GM12865 (cell line): ENCODE measurements around the gene IRS2.
"Not testable (repeated sequence)": the region's sequence is repeated elsewhere in the genome, so short reads cannot be mapped to it uniquely, and the experiment has no call there.

ENCODE experiments used
- DNase-seq: peaks from one replicate; pipeline ENCODE4 v3.0.0; 2010; ENCODE audit warnings: low read depth
- H3K4me3 ChIP-seq: 2 replicates; pipeline ENCODE4 v1.5.1; 2011; ENCODE audit warnings: mild to moderate bottlenecking, low read depth, low read length, control low read depth
- CTCF ChIP-seq: IDR thresholded peaks from 2 replicates; pipeline ENCODE4 v1.5.1; 2011; ENCODE audit warnings: low read length, control low read depth, low read depth, inconsistent platforms; ENCODE audit not compliant: insufficient read depth; ENCODE audit errors: missing control alignments

The IRS2 gene

GRCh38 chr13:109786457-109787134 is at the start of gene IRS2:
IRS2 (minus strand) TSS chr13:109786583; CDS start chr13:109786053, 530 bp downstream.
- no peak within 1 kb of the TSS for H3K4me3 ChIP-seq

GRCh38 chr13:109834973-109835720 is 48.8 kb upstream of the IRS2 start:
- H3K4me3 ChIP-seq = no peak overlapping the region
- no peak for DNase-seq
- no peak for TF ChIP-seq CTCF

More at GRCh38 chr13:109786457-109787134, at the start of gene IRS2:
- peak; percentile 28 for DNase-seq
- TF ChIP-seq CTCF = no peak

- H3K4me3 ChIP-seq = no peak overlapping the region
- TF ChIP-seq CTCF = no peak
- no peak for DNase-seq
Measured at GRCh38 chr13:109833940-109834339, 47.6 kb upstream of the IRS2 start.

GRCh38 chr13:109833071-109833470 is 46.7 kb upstream of the IRS2 start:
- TF ChIP-seq CTCF = no peak
- DNase-seq = no peak
- H3K4me3 ChIP-seq = no peak overlapping the region

GRCh38 chr13:109828591-109829316 is 42.4 kb upstream of the IRS2 start:
- DNase-seq, H3K4me3 ChIP-seq: not testable (repeated sequence)

GRCh38 chr13:109823201-109823600 is 36.8 kb upstream of the IRS2 start:
- not testable (repeated sequence) for DNase-seq, H3K4me3 ChIP-seq

- no peak for TF ChIP-seq CTCF
- H3K4me3 ChIP-seq = no peak overlapping the region
- no peak for DNase-seq
Measured at GRCh38 chr13:109821103-109821502, 34.7 kb upstream of the IRS2 start.
